Measurements from ENCODE around the gene PTPRG.

The PTPRG gene

GRCh38 chr3:61841111-61841845 is 279.9 kb downstream of the PTPRG start:
- DNase-seq = no peak

GRCh38 chr3:61841988-61842387 is 280.6 kb downstream of the PTPRG start:
- no peak for DNase-seq

GRCh38 chr3:61844346-61844745 is 283.0 kb downstream of the PTPRG start:
- DNase-seq = no peak

- DNase-seq = no peak
Measured at GRCh38 chr3:61846488-61846887, 285.1 kb downstream of the PTPRG start.

- no peak for DNase-seq
Measured at GRCh38 chr3:61847784-61848462, 286.6 kb downstream of the PTPRG start.

GRCh38 chr3:61848885-61849284 is 287.5 kb downstream of the PTPRG start:
- no peak for DNase-seq

GRCh38 chr3:61853912-61854311 is 292.5 kb downstream of the PTPRG start:
- no peak for DNase-seq

GRCh38 chr3:61855211-61855610 is 293.8 kb downstream of the PTPRG start:
- DNase-seq = no peak

- no peak for DNase-seq
Measured at GRCh38 chr3:61857297-61857696, 295.9 kb downstream of the PTPRG start.

GRCh38 chr3:61858054-61858453 is 296.7 kb downstream of the PTPRG start:
- peak; percentile 12 for DNase-seq

GRCh38 chr3:61861410-61861809 is 300.0 kb downstream of the PTPRG start:
- DNase-seq = no peak

- DNase-seq = no peak
Measured at GRCh38 chr3:61862614-61863289, 301.4 kb downstream of the PTPRG start.

GRCh38 chr3:61863579-61863978 is 302.2 kb downstream of the PTPRG start:
- no peak for DNase-seq

- DNase-seq = no peak
Measured at GRCh38 chr3:61864886-61865285, 303.5 kb downstream of the PTPRG start.

- DNase-seq = no peak
Measured at GRCh38 chr3:61865466-61866152, 304.2 kb downstream of the PTPRG start.

- no peak for DNase-seq
Measured at GRCh38 chr3:61866153-61866542, 304.8 kb downstream of the PTPRG start.

GRCh38 chr3:61866961-61867461 is 305.6 kb downstream of the PTPRG start:
- no peak for DNase-seq

GRCh38 chr3:61868499-61868898 is 307.1 kb downstream of the PTPRG start:
- no peak for DNase-seq

- DNase-seq = no peak
Measured at GRCh38 chr3:61869371-61869770, 308.0 kb downstream of the PTPRG start.

- DNase-seq = no peak
Measured at GRCh38 chr3:61871644-61872043, 310.3 kb downstream of the PTPRG start.

- peak; percentile 5 for DNase-seq
Measured at GRCh38 chr3:61872077-61872706, 310.8 kb downstream of the PTPRG start.

- DNase-seq = peak; percentile 22
Measured at GRCh38 chr3:61875046-61875844, 313.9 kb downstream of the PTPRG start.

Data from NCI-H510A treated with DMSO at 0.1 percent for 48 hours (cell line).